GM12892 (cell line): ENCODE data around the gene SELENOM.
"Not testable (repeated sequence)": the region's sequence is repeated elsewhere in the genome, so short reads cannot be mapped to it uniquely, and the experiment has no call there.

Source experiments
- DNase-seq: peaks from one replicate; pipeline ENCODE4 v3.0.0; 2011; ENCODE audit not compliant: insufficient read length
- FAIRE-seq: peaks from 2 replicates; lab custom pipeline; 2011; peaks lifted over from hg19 to GRCh38; lab: Jason Lieb, UNC
- POLR2A ChIP-seq: IDR thresholded peaks from 2 replicates; pipeline ENCODE4 v1.6.1; 2011; ENCODE audit warnings: low read depth, low read length, control low read depth
- POLR2AphosphoS5 ChIP-seq: IDR thresholded peaks from 2 replicates; pipeline ENCODE4 v1.6.1; 2011; ENCODE audit warnings: low read depth, low read length, control low read depth
- TAF1 ChIP-seq: IDR thresholded peaks from 2 replicates; pipeline ENCODE4 v1.6.1; 2011; ENCODE audit warnings: low read depth, mild to moderate bottlenecking, control low read depth, low read length, borderline replicate concordance

SELENOM gene

DNA sequence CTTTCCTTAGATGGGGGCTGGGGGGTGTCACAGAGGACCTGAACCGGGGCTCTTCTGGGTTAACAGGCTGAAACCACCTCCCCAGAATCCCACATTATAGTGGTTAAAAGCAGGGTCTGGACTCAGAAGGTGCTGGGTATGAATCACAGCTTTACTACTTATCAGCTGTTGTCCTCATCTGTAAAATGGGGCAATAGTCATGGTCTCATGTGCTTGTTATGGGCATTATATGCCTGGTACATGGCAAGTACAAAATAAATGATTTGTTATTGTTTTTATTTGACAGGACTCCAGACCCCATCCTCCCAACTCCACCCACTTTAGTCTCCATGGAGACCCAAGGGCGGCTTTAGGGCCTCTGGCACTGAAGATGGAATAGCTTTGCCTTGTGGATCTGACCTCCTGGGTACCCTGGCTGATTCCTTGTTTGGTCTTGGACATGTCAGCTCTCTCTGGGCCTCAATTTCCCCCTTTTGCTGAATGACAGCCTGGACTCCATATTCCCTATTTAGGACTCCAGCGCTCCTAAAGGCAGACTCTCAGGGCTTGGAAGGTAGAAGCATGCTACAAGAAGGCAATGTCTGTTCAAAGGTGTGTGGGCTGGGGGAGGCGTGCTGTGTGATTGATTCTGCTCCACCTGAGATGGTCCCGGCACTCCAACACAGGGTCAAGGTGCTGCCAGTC, 27.1 kb downstream of the SELENOM start:
- FAIRE-seq (no peak), DNase-seq (peak; percentile 9)
- TF ChIP-seq POLR2AphosphoS5 (no peak), TAF1 (no peak), POLR2A (no peak)

DNA sequence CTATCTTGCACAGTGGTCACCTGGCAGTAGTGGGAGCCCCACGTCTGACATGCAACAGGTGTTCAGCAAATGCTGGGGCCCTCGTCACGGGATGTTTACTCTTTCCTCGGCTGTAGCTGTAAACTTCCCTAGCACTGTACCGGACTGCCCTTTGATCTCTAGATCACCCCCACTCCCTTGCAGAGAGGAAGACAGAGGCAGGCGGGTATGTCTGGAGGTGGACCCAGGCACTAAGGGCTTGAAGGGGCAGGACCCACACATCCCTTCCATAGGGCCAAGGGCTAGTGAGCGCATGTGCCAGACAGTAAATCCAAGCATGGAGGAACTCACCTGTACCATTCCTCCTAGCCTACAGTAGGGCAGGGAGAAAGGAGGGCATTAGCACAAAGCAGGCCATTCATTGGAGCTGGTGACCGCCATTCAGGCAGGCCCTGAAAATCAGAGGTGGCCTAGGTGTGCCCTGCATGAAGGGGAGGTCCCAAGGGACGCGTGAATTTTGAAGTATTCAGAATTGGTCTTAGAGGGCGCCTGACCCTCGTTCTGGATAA, 28.2 kb downstream of the SELENOM start:
- FAIRE-seq (no peak), DNase-seq (no peak)
- TF ChIP-seq POLR2A (no peak), TAF1 (no peak), POLR2AphosphoS5 (no peak)

DNA sequence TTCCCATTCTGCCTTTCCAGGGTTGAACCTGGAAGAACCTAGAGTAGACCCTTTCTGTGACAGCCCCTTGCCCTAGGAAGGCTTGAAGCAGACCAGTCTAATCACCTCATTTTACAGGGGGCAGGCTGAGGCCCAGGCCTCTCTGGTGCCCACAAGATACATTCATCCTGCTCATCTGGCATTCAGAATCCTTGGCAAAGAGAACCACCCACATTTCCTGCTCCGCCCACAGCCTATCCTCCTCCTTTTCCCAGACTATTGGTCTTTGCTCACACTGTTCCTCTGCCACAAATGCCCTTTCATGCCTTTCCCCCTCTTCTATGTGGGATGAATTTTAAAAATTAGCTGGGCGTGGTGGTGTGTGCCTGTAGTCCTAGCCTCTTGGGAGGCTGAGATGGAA, 29.0 kb downstream of the SELENOM start:
- not testable (repeated sequence) for FAIRE-seq, DNase-seq

DNA sequence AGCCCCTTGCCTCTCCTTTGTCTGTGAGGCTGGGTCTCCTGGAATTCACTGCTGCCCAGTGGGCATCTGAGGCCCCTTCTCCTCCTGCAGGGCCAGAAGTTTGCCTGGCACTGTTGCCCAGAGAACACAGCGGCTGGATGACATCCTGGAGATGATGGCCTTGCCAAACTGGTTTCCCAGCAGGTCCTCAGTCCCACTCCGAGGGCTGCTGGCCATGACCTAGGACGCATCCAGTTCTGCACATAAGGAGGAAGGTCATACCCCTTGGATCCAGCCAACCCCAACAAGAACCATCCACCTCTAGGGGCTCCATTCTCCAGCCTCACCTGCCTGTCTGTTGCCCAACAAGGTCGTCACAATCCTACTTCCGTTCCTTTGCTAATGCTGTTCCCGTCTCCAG, 29.7 kb downstream of the SELENOM start:
- DNase-seq (no peak), FAIRE-seq (no peak)
- TF ChIP-seq TAF1 (no peak), POLR2AphosphoS5 (no peak)

DNA sequence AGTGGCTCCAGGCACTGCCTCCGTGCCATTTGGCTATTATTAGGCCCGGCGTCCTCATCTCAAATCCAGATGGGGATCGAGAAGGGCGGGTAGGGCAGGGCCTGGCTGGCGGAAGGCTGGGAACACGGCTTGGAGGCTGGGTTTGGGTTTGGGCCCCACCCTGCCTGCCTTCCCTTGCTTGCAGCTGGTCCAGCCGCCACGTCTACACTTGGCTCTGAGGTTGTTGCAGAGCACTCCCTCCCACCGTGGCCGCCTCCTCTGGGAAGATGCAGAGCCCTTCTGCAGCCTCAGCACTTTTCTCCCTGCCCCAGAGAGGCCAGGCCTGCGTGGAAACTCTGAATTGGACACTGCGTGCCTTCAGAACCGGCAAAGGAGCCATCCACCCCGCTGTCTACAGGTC, 31.4 kb downstream of the SELENOM start:
- FAIRE-seq, result no peak
- TF ChIP-seq POLR2A (no peak), TAF1 (no peak), POLR2AphosphoS5 (no peak)
- DNase-seq, result no peak

DNA sequence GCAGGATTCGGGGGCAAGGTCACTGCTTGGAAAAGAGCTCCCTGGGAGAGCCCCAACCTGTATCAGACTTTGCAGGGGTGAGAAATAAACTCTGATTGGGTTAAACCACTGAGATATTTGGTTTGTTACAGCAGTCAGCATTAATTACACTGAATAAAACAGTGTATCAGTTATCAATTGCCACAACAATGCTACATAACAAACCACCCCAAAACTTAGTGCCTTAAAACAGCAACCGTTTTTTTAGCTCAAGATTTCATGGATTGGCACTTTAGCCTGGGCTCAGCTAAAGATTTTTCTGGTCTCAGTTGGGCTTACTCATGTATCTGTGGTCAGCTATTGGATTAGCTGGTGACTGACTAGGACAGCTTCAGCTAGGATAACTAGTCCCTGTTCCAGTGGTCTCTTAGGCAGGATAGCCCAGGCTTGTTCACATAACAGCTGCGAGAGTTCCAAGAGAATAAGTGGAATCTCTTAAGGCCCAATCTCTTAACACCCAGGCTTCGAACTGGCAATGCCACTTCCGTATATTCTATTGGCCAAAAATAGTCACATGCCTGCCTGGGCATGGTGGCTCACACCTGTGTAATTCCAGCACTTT, 33.7 kb downstream of the SELENOM start:
- FAIRE-seq, result not testable (repeated sequence)

DNA sequence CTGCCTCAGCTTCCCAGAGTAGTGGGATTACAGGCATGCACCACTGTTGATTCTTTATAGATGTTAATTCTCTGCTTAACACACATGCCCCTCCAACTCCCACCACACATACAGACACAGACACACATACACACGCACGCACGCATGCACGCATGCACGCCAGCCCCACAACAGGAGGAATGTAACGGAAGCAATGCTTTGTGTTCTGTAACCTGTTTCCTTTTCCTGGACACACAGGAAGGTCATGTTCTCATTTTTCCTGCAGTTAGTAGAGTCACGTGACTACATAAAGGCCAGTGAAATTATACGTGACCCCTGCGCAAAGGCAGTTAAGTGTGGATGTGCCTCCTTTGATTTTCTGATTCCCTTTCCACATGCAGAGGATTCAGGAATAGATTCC, 34.2 kb downstream of the SELENOM start:
- DNase-seq, FAIRE-seq: not testable (repeated sequence)

More for the DNA sequence above, 33.7 kb downstream of the SELENOM start:
- DNase-seq, result not testable (repeated sequence)

DNA sequence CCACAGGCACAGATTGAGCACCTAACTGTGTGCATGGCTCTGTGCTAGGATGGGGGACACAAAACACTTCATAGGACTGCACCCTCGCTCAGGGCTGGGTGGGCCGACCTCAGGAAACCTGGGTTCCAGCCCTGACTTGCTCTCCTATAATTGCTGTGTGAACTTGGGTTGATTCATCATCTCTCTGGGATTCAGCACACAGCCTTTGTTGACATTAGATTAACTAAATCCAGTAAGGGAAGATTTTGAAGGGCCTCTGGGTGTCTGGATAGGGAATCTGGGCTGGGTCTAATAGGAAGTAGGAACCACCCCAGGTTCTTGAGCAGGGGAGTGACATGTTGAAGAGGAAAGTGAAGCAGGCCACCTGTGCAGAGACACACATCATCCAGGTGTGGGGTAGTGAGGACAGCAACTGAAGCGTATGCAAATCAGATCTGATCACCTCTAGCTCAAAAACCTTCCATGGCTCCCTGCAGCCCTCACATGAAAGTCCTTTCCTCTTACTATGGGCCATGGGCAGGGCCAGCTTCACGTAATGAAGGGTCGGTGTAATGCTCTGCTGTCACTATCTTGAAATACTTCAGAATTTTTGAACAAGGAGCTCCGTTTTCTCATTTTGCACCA, 37.6 kb downstream of the SELENOM start:
- not testable (repeated sequence) for FAIRE-seq, DNase-seq

DNA sequence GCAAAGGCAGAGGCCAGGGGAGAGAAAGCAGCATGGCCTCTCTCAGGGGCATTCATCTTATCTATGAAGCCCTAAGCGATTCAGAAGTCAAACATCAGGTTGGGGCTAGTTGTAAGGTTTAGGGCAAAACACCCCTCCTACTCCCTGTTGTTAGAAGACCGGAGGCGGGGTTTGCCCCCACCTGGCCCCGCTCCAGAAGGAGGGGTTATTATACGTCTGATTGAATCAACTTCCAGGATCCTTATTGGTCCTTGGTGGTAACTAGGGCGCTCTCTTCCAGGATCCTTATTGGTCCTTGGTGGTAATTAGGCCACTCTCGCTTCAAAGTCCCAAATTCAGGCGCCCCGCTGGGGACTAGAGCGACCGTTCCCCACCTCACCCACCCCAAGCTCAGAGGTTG, 38.4 kb downstream of the SELENOM start:
- DNase-seq, result no peak
- TF ChIP-seq TAF1 (no peak), POLR2A (no peak), POLR2AphosphoS5 (no peak)
- no peak for FAIRE-seq

DNA sequence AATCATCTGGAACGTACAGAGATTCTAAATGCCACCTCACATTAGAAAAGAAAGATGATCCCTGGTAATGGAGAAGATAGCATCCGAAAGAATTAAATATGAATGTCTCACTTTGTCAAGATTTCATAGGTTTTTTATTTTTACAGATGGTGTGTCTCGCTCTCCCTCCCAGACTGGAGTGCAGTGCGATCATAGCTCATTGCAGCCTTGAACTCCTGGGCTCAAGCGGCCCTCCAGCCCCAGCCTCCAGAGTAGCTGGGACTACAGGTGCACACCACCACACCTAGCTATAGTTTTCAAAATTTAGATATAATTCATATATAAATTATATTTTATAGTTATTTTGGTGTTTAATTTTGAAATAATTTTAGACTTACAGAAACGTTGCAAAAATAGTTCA, 43.0 kb downstream of the SELENOM start:
- DNase-seq (no peak), FAIRE-seq (no peak)
- no peak for TF ChIP-seq TAF1
- no peak for TF ChIP-seq POLR2AphosphoS5
- TF ChIP-seq POLR2A, result no peak

DNA sequence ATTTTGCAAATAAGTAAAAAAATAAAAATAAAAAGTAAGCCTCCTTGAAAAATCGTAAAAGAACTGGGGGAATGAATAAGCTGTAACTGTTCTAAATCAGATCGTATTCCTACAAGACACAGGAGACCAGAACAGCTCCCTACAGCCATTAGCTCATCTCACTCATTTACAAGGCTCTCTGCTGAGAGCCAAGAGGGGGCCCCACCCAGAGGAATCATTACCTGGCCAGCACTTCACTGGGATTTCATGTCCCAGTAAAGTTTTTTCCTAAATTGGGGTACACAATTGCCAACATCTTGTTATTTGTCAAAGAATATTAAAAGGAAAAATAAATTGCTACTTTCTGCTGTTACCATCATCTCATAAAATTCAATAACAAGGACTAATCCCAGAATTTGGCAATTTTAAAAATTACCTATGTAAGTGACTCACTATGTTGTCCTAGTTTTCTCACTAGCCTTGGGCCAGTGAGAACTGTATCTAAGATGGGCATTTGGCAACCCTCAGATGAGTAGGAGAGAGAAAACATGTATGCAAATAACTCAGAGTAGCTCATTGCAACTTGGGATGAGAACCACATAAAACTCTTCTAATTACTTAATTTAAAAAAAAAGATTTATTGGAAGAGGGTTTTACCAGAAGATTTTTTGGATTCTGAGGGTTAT, 44.7 kb downstream of the SELENOM start:
- TF ChIP-seq POLR2A, result no peak
- TF ChIP-seq TAF1, result no peak
- TF ChIP-seq POLR2AphosphoS5, result no peak
- FAIRE-seq, result no peak
- DNase-seq, result no peak

DNA sequence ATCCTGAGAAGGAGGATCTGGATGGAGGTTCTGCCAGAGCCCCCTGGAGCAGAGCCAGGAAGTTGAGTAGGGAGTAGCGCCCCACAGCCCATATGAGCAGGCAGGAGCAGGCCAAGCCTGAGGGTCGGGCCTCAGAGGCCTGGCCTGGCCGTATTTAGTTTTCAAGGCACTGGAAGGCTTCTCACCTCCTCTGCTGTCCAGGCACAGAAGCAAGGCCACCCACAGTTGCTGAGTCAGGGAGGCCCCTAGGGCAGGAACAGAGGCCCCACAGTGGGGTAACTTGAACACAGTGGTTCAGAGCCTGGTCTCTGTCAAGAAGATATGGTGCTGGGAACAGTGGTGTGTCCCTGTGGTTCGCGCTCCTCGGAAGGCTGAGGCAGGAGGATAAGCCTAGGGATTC, 47.7 kb downstream of the SELENOM start:
- FAIRE-seq, DNase-seq: not testable (repeated sequence)
